ENCODE data around the gene VPS13A.

DNA sequence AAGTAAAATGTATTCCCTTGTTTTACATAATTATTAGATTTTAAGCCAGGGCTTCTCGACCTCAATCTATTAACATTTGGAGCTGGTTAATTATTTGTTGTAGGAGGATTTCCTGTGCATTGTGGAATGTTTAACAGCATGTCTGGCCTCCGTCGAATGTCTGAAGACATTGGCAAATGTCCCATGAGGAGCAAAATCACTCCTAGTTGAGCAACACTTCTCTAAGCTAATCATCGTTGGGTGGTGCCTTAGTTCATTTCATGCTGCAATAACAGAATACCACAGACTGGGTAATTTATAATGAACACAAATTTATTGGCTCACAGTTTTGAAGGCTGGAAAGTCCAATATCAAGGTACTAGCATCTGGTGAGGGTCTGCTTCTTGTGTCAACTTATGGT, 13.4 kb upstream of the VPS13A start:
- TF ChIP-seq, protein P1, sequence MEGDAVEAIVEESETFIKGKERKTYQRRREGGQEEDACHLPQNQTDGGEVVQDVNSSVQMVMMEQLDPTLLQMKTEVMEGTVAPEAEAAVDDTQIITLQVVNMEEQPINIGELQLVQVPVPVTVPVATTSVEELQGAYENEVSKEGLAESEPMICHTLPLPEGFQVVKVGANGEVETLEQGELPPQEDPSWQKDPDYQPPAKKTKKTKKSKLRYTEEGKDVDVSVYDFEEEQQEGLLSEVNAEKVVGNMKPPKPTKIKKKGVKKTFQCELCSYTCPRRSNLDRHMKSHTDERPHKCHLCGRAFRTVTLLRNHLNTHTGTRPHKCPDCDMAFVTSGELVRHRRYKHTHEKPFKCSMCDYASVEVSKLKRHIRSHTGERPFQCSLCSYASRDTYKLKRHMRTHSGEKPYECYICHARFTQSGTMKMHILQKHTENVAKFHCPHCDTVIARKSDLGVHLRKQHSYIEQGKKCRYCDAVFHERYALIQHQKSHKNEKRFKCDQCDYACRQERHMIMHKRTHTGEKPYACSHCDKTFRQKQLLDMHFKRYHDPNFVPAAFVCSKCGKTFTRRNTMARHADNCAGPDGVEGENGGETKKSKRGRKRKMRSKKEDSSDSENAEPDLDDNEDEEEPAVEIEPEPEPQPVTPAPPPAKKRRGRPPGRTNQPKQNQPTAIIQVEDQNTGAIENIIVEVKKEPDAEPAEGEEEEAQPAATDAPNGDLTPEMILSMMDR (conservative IDR thresholded peaks at IDR 0.05; ENCODE audit: low read depth, low read length) = no peak
- no peak for TF ChIP-seq EZH2 (IDR thresholded peaks at IDR 0.05; ENCODE audit: borderline replicate concordance, low read depth, low read length, poor library complexity, severe bottlenecking)
